HG03442 (cell line): ENCODE data around the gene FLT3LG.

Experiments
- ATAC-seq: cut with Tn5 transposase; IDR thresholded peaks from one replicate; pipeline ENCODE4 v1.9.1; 2021; ENCODE audit warnings: mild to moderate bottlenecking, moderate library complexity; ENCODE audit not compliant: unreplicated experiment

Gene FLT3LG

GRCh38 chr19:49473868-49474541 lies at the start of gene FLT3LG:
TSS of gene FLT3LG (plus strand) at chr19:49474215. CDS start at chr19:49474640, 425 bp downstream.
- ATAC-seq = peak; percentile 38

GRCh38 chr19:49425178-49425577 lies 48.8 kb upstream of the FLT3LG start, which contains the start of gene GFY:
TSS of gene GFY (plus strand) at chr19:49425388. CDS start at chr19:49426431, 1,043 bp downstream.
- ATAC-seq = no peak

- ATAC-seq = no peak
Observed at GRCh38 chr19:49425922-49426592, 48.0 kb upstream of the FLT3LG start.

- ATAC-seq = no peak
Observed at GRCh38 chr19:49427339-49427738, 46.7 kb upstream of the FLT3LG start.

DNA sequence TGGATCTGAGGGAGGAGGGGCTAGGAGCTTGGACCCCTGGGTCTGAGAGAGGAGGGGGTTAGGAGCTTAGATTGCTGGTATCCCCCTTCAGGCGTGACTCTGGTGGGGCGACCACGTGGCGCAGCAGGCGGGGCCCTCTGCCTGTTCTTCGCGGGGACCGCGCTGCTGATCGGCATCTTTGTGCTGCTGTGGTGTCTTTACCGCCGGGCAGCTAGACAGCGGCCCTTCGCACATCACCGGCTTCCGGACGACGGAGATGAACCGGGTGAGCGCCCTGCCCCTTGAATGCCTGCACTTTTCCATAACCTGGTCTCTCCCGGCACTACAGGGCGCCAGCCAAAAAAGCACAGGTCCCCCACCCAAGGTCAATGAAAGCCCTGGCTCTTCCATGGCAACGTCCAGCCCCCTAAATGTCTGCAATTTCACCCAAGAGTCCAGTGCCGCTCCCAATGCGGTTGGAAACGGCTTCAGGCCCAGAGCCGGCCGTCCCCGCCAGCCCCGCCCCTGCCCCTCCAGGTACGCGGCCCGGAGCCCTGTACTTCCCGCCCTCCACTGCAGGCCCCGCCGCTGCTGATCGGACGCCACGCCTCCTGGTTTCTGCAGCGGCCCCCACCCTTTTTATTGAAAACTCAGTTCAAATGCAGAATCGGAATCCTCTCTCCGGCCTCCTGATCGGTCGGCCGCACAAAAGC lies 46.0 kb upstream of the FLT3LG start:
- ATAC-seq = no peak

- no peak for ATAC-seq
Observed at GRCh38 chr19:49428547-49429451, 45.2 kb upstream of the FLT3LG start.

GRCh38 chr19:49430172-49430677 lies 43.8 kb upstream of the FLT3LG start:
- no peak for ATAC-seq

DNA sequence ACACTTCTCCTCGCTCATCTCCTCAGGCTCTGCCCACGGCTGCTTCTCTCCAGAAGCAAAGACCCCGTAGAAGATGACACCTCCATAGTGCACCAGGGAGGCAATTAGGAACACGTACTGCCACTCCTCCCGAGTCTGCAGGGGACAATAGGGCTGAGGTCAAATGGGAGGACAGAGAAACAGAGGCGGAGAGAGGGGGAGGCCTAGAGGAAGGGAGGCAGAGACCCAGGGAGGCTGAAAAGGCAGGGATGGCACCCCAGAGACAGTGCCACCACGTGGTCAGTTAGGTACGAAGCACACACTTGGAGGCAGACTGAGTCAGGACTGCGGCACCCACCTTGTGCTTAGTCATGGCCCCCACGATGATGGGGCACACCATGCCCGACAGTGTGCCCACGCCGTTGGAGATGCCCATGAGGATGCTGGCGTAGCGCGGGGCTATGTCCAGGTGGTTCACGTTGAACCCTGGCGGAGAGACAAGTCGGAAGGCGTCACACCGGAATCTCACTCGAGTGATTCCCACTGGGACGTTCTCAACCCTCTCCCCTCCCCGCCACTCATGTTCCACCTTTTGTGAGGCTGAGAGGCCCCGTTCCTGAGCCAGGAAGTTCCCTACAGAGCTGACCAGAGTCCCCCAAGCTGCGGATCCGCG lies 43.2 kb upstream of the FLT3LG start:
- ATAC-seq = no peak

GRCh38 chr19:49431330-49431749 lies 42.7 kb upstream of the FLT3LG start:
- ATAC-seq = no peak

DNA sequence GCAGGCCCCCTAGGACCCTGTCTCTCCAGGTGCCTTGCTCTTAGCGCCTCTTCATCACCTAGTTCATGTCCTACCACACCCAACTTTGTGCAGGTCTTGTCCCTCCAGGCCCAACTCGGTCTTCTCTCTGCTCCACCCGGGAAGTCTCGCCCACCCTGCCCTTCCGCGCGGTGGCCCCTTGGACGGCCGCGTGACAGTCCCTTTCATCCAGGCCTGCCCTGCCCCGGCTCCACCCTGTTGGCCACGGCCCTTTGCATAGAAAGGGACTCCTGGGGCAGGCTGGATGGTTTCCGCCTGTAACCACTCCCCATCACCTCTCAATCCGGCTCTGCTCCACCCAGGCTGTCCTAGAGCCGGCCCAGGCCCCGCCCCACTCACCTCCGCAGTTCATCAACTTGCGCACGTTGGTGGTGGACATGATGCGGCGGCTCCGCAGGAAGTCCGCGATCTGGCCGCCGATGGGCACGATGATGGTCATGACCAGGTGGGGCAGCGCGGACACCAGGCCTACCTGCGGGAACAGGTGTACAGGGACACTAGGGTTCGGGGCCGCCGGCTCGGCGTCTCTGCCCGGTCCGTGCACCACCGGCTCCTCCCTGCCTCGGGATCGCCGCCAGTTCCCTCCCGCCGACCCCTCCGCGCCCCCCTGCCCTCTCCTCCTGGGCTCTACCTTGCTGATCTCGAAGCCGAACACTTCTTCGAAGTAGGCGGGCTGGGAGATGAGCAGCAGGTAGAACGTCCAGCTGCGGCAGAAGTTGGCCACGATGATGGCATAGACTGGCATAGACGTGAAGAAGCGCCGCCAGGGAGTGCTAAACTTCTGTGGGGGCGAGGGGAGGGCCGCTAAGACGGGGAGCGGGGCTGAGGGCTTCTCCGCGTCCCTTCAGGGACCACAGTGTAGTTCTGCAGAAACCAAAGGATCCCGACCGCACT lies 41.6 kb upstream of the FLT3LG start:
- ATAC-seq = no peak

- no peak for ATAC-seq
Observed at GRCh38 chr19:49433240-49433901, 40.6 kb upstream of the FLT3LG start.

- ATAC-seq = no peak
Observed at GRCh38 chr19:49434907-49435583, 39.0 kb upstream of the FLT3LG start.

DNA sequence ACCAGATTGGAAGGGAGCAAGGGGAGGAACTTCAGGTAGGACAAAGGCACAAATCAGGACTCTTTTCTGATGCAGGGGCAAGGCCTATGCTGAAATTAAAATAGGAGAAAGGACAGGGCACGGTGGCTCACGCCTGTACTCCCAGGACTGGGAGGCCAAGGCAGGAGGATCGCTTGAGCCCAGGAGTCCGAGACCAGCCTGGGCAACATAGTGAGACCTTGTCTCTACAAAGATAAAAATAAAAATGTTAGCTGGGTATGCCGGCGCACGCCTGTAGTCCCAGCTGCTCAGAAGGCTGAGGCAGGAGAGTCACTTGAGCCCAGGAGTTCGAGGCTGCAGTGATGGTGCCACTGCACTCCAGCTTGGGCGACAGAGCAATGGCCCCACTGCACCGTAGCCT lies 38.3 kb upstream of the FLT3LG start:
- ATAC-seq = no peak

DNA sequence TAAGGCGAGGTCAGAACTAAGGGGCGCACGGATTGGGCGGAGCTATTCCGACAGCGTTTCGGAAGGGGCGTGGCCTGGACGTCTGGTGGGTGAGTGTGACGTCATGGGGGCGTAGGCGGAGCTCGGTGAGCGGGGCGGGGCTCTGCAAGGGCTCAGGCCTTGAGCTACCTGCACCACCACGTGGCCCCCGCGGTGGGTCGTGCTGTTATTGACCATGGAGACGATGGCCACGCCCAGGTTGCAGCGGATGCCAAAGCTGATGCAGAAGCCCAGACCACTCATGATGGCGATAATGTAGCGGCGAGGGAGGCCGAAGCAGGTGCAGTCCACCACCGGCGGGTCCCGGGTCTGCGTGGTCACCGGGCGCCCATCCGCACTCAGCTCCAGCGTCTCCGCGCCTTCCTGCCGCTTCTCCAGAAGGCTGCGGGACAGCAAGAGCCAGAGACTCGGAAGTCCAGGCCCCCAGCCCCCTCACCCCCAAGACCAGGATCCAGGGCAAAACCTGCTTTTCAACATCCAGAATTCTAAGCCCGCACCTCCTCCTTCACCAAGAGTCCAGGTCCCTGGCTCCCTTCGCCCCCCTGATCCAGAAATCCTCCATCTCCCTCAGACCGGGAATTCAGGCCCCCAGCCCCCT lies 37.5 kb upstream of the FLT3LG start:
- ATAC-seq = no peak

DNA sequence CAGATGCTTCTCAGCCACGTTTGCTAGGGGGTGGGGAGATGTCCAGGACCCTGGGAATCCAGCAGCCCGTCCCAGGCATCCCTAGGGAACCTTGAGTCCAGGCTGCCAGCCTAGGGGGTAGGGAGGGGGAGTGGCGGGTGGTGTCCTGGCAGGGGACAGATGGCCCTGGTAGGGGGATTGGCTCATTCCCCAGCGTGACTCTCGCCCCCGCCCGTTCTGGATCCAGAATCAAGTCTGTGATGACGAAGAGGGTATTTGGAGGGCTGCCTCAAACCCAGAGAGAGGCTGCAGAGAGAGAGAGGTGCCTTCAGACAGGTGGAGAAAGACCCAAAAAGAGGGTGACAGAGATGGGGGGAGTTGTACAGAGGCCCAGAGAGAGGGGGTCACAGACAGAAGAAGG lies 36.8 kb upstream of the FLT3LG start:
- no peak for ATAC-seq

DNA sequence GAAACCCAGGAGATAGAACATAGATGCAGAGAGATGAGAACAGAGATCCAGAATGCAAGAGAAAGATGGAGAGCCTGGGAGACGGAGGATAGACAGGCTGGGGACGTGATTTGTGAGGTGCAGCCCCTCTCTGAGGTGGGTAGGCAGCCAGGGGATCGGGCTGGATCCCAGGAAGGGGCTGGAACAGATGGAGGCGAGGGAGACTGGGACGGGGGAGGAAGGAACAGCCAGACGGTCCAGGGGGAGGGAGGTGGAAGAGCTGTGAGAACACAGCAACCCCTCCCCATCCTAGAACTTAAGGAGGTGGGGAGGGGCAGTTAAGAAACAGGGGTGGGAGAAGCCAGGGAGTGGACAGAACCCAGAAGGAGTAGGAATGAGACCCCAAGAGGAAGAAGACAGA lies 35.8 kb upstream of the FLT3LG start:
- no peak for ATAC-seq

GRCh38 chr19:49439836-49440235 lies 34.2 kb upstream of the FLT3LG start:
- ATAC-seq = no peak
